Mesendoderm (in vitro differentiated cells): ENCODE results near the gene ABHD5.

ENCODE experiments used
- DNase-seq: peaks from one replicate; pipeline ENCODE4 v3.0.0; 2013
- H2AK5ac ChIP-seq: 2 replicates; pipeline ENCODE4 v1.6.1; 2013; ENCODE audit warnings: low read length, inconsistent platforms
- H2BK120ac ChIP-seq: 2 replicates; pipeline ENCODE4 v1.6.1; 2013; ENCODE audit warnings: low read depth, mild to moderate bottlenecking, low read length, moderate library complexity, mixed read lengths
- H2BK15ac ChIP-seq: replicated peaks from 2 replicates; pipeline ENCODE4 v1.6.1; 2013; ENCODE audit warnings: low read depth, mild to moderate bottlenecking, moderate library complexity
- H2BK5ac ChIP-seq: 2 replicates; pipeline ENCODE4 v1.6.1; 2013; ENCODE audit warnings: low read length, inconsistent platforms
- H3K18ac ChIP-seq: 2 replicates; pipeline ENCODE4 v1.6.1; 2013; ENCODE audit warnings: mild to moderate bottlenecking, low read length, mixed read lengths
- H3K23ac ChIP-seq: one replicate; pipeline ENCODE4 v1.6.1; 2013; ENCODE audit warnings: low read length
- H3K27ac ChIP-seq: 2 replicates; pipeline ENCODE4 v1.5.1; 2013; ENCODE audit warnings: low read depth, mild to moderate bottlenecking, inconsistent platforms, low read length, moderate library complexity
- H3K27me3 ChIP-seq: 2 replicates; pipeline ENCODE4 v1.6.1; 2013; ENCODE audit warnings: low read length, control low read depth, mild to moderate bottlenecking, inconsistent platforms; ENCODE audit not compliant: insufficient read depth, poor library complexity
- H3K36me3 ChIP-seq: 2 replicates; pipeline ENCODE4 v1.6.1; 2013; ENCODE audit warnings: low read length, inconsistent platforms; ENCODE audit not compliant: control insufficient read depth, insufficient read depth
- H3K4ac ChIP-seq: one replicate; pipeline ENCODE4 v1.6.1; 2013; ENCODE audit warnings: low read depth, mild to moderate bottlenecking, low read length, moderate library complexity
- H3K4me1 ChIP-seq: 2 replicates; pipeline ENCODE4 v1.6.1; 2013; ENCODE audit warnings: low read depth, low read length, inconsistent platforms; ENCODE audit not compliant: control insufficient read depth
- H3K4me2 ChIP-seq: 2 replicates; pipeline ENCODE4 v1.6.1; 2013; ENCODE audit warnings: low read length
- H3K4me3 ChIP-seq: 2 replicates; pipeline ENCODE4 v1.5.1; 2013; ENCODE audit warnings: mild to moderate bottlenecking, low read length
- H3K56ac ChIP-seq: one replicate; pipeline ENCODE4 v1.6.1; 2013; ENCODE audit warnings: low read length
- H3K79me1 ChIP-seq: 2 replicates; pipeline ENCODE4 v1.6.1; 2013; ENCODE audit warnings: low read length, inconsistent platforms
- H3K79me2 ChIP-seq: 2 replicates; pipeline ENCODE4 v1.6.1; 2013; ENCODE audit warnings: mild to moderate bottlenecking, low read length; ENCODE audit not compliant: control insufficient read depth, insufficient read depth
- H3K9ac ChIP-seq: 2 replicates; pipeline ENCODE4 v1.6.1; 2013; ENCODE audit warnings: low read length, inconsistent platforms
- H4K5ac ChIP-seq: one replicate; pipeline ENCODE4 v1.6.1; 2013; ENCODE audit warnings: low read length
- H4K8ac ChIP-seq: one replicate; pipeline ENCODE4 v1.6.1; 2013; ENCODE audit warnings: low read depth, mild to moderate bottlenecking, control low read depth, low read length, moderate library complexity
- WGBS: extraction: QIAGEN DNeasy Blood & Tissue Kit; methylation state at CpG from one replicate; pipeline ENCODE4 v1.1.7; 2013; ENCODE audit warnings: low lambda C conversion rate, missing lambda C conversion rate; ENCODE audit not compliant: insufficient coverage; ENCODE audit errors: extremely low coverage; 5-methylcytosine and 5-hydroxymethylcytosine counted together

ABHD5 gene

DNA sequence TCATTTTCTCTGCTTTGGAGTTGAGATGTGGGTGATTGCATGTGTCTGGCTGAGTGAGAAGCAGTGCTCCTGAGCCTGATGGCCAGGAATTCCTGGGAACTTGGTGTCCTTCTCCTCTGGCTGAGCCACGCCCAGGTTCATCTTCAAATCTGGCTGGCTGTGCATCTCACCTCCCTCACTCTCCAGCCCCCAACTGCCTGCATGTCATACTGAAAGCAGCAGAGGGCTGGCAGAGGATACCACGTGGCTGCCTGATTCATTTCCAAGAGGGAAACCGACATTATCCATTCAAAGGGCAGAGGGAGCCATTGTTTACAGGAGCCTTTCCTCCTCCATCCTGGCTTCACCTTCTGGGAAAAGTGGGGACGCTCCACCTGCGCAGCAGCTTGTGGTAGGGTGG, 57.4 kb downstream of the ABHD5 start:
- no peaks in the 10 kb centered on the region for H3K36me3 ChIP-seq
- H4K5ac ChIP-seq: no peak overlapping the region
- no CpG with 5 or more reads among the region's 5 CpGs for WGBS
- H3K4me1 ChIP-seq: no peaks in the 10 kb centered on the region
- H3K4me3 ChIP-seq: no peak overlapping the region
- H3K79me2 ChIP-seq: no peaks in the 10 kb centered on the region
- H2AK5ac ChIP-seq: no peak overlapping the region
- H3K9ac ChIP-seq: no peak overlapping the region
- no peak overlapping the region for H2BK5ac ChIP-seq
- H3K27me3 ChIP-seq: no peaks in the 10 kb centered on the region
- no peak overlapping the region for H3K23ac ChIP-seq
- no peak overlapping the region for H3K18ac ChIP-seq
- no peak overlapping the region for H3K4me2 ChIP-seq
- no peak overlapping the region for H3K56ac ChIP-seq
- no peak overlapping the region for H2BK120ac ChIP-seq
- H4K8ac ChIP-seq: no peak overlapping the region
- no peak overlapping the region for H3K4ac ChIP-seq
- H3K27ac ChIP-seq: no peak overlapping the region
- no peaks in the 10 kb centered on the region for H3K79me1 ChIP-seq
- H2BK15ac ChIP-seq: no peak overlapping the region
- DNase-seq: no peak

DNA sequence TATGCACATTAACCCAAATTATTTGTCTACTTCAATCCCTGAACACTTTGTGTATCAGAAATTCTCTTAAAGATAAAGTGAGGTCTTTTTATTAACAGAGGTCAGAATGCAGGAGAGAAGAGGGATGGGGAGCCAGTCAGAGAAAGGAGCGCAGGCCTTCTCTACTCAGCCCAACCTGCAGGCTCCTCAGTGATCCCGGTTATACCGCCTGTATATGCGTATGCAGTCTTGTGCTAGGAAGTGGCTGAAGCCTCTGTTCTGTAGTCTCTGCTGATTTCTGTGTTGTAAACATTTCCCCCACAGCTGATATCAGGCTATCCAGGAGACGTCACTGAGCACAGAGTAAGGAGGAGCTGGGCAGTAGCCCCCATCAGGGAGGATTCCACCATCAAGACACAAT, 57.9 kb downstream of the ABHD5 start:
- no peak overlapping the region for H3K4me3 ChIP-seq
- no peaks in the 10 kb centered on the region for H3K36me3 ChIP-seq
- H3K27me3 ChIP-seq: no peaks in the 10 kb centered on the region
- no peak overlapping the region for H3K18ac ChIP-seq
- no peaks in the 10 kb centered on the region for H3K79me2 ChIP-seq
- no peak overlapping the region for H4K5ac ChIP-seq
- no peak overlapping the region for H2BK5ac ChIP-seq
- H2AK5ac ChIP-seq: no peak overlapping the region
- no peak overlapping the region for H4K8ac ChIP-seq
- DNase-seq: no peak
- H3K56ac ChIP-seq: no peak overlapping the region
- H3K4me1 ChIP-seq: no peaks in the 10 kb centered on the region
- no CpG with 5 or more reads among the region's 5 CpGs for WGBS
- no peak overlapping the region for H2BK15ac ChIP-seq
- H3K9ac ChIP-seq: no peak overlapping the region
- no peak overlapping the region for H3K27ac ChIP-seq
- H3K79me1 ChIP-seq: no peaks in the 10 kb centered on the region
- no peak overlapping the region for H2BK120ac ChIP-seq
- H3K4ac ChIP-seq: no peak overlapping the region
- no peak overlapping the region for H3K4me2 ChIP-seq
- no peak overlapping the region for H3K23ac ChIP-seq

GRCh38 chr3:43752905-43753304, 62.2 kb downstream of the ABHD5 start:
- no peaks in the 10 kb centered on the region for H3K79me2 ChIP-seq
- H3K9ac ChIP-seq: no peak overlapping the region
- no peak overlapping the region for H4K5ac ChIP-seq
- H3K4me3 ChIP-seq: no peak overlapping the region
- H3K4me2 ChIP-seq: no peak overlapping the region
- no peak overlapping the region for H2BK5ac ChIP-seq
- H3K23ac ChIP-seq: no peak overlapping the region
- no peak overlapping the region for H3K4ac ChIP-seq
- no peak overlapping the region for H4K8ac ChIP-seq
- DNase-seq: no peak
- H3K18ac ChIP-seq: no peak overlapping the region
- H3K79me1 ChIP-seq: no peaks in the 10 kb centered on the region
- no peak overlapping the region for H2BK15ac ChIP-seq
- no peaks in the 10 kb centered on the region for H3K4me1 ChIP-seq
- no peaks in the 10 kb centered on the region for H3K36me3 ChIP-seq
- H3K56ac ChIP-seq: no peak overlapping the region
- no peak overlapping the region for H2BK120ac ChIP-seq
- no CpG with 5 or more reads among the region's 3 CpGs for WGBS
- H2AK5ac ChIP-seq: no peak overlapping the region
- no peak overlapping the region for H3K27ac ChIP-seq
- H3K27me3 ChIP-seq: no peaks in the 10 kb centered on the region

- Histone ChIP-seq H3K27me3 (no peaks in the 10 kb centered on the region), H4K8ac (no peak overlapping the region), H3K4me3 (no peak overlapping the region), H2AK5ac (no peak overlapping the region), H3K23ac (no peak overlapping the region), H3K79me2 (no peaks in the 10 kb centered on the region), H3K36me3 (no peaks in the 10 kb centered on the region), H2BK15ac (no peak overlapping the region), H2BK5ac (no peak overlapping the region), H3K9ac (no peak overlapping the region), H3K4me2 (no peak overlapping the region), H4K5ac (no peak overlapping the region), H3K18ac (no peak overlapping the region), H3K79me1 (no peaks in the 10 kb centered on the region), H3K56ac (no peak overlapping the region), H3K27ac (no peak overlapping the region), H2BK120ac (no peak overlapping the region), H3K4ac (no peak overlapping the region), H3K4me1 (no peaks in the 10 kb centered on the region)
- no CpG with 5 or more reads among the region's 5 CpGs for whole genome bisulfite sequencing
- peak; percentile 50 for DNase-seq
These were observed 63.3 kb downstream of the ABHD5 start for GRCh38 chr3:43753741-43754715.

- H3K36me3 ChIP-seq: no peaks in the 10 kb centered on the region
- H4K5ac ChIP-seq: no peak overlapping the region
- no peak overlapping the region for H3K4me2 ChIP-seq
- no peak overlapping the region for H3K9ac ChIP-seq
- H2BK120ac ChIP-seq: no peak overlapping the region
- no peak overlapping the region for H4K8ac ChIP-seq
- no peak overlapping the region for H2BK5ac ChIP-seq
- H3K79me1 ChIP-seq: no peaks in the 10 kb centered on the region
- H2BK15ac ChIP-seq: no peak overlapping the region
- no peak overlapping the region for H3K23ac ChIP-seq
- WGBS: no CpG with 5 or more reads among the region's 8 CpGs
- no peak overlapping the region for H2AK5ac ChIP-seq
- H3K4me3 ChIP-seq: no peak overlapping the region
- no peak for DNase-seq
- no peak overlapping the region for H3K56ac ChIP-seq
- no peaks in the 10 kb centered on the region for H3K4me1 ChIP-seq
- H3K27me3 ChIP-seq: no peaks in the 10 kb centered on the region
- no peak overlapping the region for H3K18ac ChIP-seq
- no peaks in the 10 kb centered on the region for H3K79me2 ChIP-seq
- no peak overlapping the region for H3K27ac ChIP-seq
- no peak overlapping the region for H3K4ac ChIP-seq
These were observed 64.9 kb downstream of the ABHD5 start for GRCh38 chr3:43755516-43756200.
